ENCODE results near the gene PDGFC.

DNA sequence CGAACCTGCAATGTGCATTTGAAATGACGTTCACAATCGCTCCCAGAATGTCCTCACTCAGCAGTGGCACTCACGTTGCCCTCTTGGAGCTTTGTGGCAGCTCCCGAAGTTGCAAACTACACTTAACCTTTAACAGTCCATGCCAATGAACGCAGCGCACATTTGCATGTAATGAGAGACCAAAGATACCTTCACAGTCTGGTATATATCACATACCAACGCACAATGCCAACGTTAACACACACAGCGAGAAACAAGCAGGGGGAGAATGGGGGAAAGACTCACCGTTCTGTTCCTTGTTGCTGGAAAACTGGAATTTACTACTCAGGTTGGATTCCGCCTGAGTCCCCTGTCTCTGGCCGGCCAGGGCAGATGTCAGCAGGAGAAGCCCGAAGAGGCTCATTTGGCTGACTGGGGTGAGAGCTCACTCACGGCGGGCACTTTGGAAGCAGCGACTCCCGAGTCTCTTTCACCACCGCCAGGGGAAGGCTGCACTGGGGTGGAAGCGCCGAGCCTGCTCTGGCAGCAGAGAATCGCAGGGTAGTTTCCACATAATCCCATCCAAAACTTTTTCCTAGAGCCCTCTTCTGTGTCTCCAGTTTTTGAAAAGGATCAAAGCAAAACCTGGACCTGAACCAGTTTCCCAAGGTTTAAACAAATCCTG is 966 bp downstream of the PDGFC start:
- TF ChIP-seq POLR2A (IDR thresholded peaks at IDR 0.05): peak in 2 of 3 donors; percentile 53 to 61
- TF ChIP-seq, protein P1, sequence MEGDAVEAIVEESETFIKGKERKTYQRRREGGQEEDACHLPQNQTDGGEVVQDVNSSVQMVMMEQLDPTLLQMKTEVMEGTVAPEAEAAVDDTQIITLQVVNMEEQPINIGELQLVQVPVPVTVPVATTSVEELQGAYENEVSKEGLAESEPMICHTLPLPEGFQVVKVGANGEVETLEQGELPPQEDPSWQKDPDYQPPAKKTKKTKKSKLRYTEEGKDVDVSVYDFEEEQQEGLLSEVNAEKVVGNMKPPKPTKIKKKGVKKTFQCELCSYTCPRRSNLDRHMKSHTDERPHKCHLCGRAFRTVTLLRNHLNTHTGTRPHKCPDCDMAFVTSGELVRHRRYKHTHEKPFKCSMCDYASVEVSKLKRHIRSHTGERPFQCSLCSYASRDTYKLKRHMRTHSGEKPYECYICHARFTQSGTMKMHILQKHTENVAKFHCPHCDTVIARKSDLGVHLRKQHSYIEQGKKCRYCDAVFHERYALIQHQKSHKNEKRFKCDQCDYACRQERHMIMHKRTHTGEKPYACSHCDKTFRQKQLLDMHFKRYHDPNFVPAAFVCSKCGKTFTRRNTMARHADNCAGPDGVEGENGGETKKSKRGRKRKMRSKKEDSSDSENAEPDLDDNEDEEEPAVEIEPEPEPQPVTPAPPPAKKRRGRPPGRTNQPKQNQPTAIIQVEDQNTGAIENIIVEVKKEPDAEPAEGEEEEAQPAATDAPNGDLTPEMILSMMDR (IDR thresholded peaks at IDR 0.05): peak; percentile 20 to 72 (median 57)
